ENCODE data around the gene BTRC. TPM values are rescaled to one million over a fixed set of nuclear protein-coding genes. Genes with fewer than 3 reads are reported as not detected.

BTRC gene
- total RNA-seq, 1 experiment from 2014 or later, result 22.4 TPM

GRCh38 chr10:101492205-101492604, 138.2 kb downstream of the BTRC start:
- no peak overlapping the region for H3K4me3 Mint-ChIP-seq
- ChIA-PET CTCF (interaction anchor here (0.8 kb wide), 1 partner anchor 48 kb away, joined by 3 read pairs; no protein-coding TSS in a partner anchor), POLR2A (no interaction called here)
- no peaks in the 10 kb centered on the region for H3K27me3 Mint-ChIP-seq (ENCODE audit: low read depth)
- DNase-seq (ENCODE audit: low spot score), result no peak
- H3K4me1 Mint-ChIP-seq, result peaks cover 48% of the 10 kb centered on the region
- H3K36me3 Mint-ChIP-seq, result no peaks in the 10 kb centered on the region
- H3K27ac Mint-ChIP-seq, result no peak overlapping the region
- H3K9me3 Mint-ChIP-seq, result no peaks in the 10 kb centered on the region
- TF ChIP-seq ZSCAN18 (CRISPR knock-in tag; IDR thresholded peaks at IDR 0.05) (no peak), ZNF263 (CRISPR knock-in tag; IDR thresholded peaks at IDR 0.05; ENCODE audit: low read depth) (no peak), ZNF121 (CRISPR knock-in tag; IDR thresholded peaks at IDR 0.05) (no peak), ZNF317 (CRISPR knock-in tag; IDR thresholded peaks at IDR 0.05; ENCODE audit: borderline replicate concordance, low read depth) (no peak), ZNF671 (CRISPR knock-in tag; IDR thresholded peaks at IDR 0.05) (no peak), ZNF281 (CRISPR knock-in tag; IDR thresholded peaks at IDR 0.05) (no peak), USF2 (CRISPR knock-in tag; IDR thresholded peaks at IDR 0.05) (no peak), ZNF396 (CRISPR knock-in tag; IDR thresholded peaks at IDR 0.05; ENCODE audit: borderline replicate concordance) (no peak), PREB (CRISPR knock-in tag; IDR thresholded peaks at IDR 0.05; ENCODE audit: borderline replicate concordance) (no peak)
- ATAC-seq, result no peak

- ATAC-seq, result no peak
- no peak for TF ChIP-seq NR1H2 (CRISPR knock-in tag; IDR thresholded peaks at IDR 0.05)
- TF ChIP-seq CREM (CRISPR knock-in tag; IDR thresholded peaks at IDR 0.05), result no peak
- no peak for TF ChIP-seq ZNF416 (CRISPR knock-in tag; IDR thresholded peaks at IDR 0.05)
- no peak for TF ChIP-seq NR2C2 (CRISPR knock-in tag; IDR thresholded peaks at IDR 0.05)
- no peak for TF ChIP-seq ZNF219 (CRISPR knock-in tag; IDR thresholded peaks at IDR 0.05; ENCODE audit: borderline replicate concordance)
- TF ChIP-seq ZNF263 (CRISPR knock-in tag; IDR thresholded peaks at IDR 0.05; ENCODE audit: low read depth), result no peak
- TF ChIP-seq JAZF1 (CRISPR knock-in tag; IDR thresholded peaks at IDR 0.05), result no peak
- TF ChIP-seq ERG (CRISPR knock-in tag; IDR thresholded peaks at IDR 0.05), result no peak
- no peak for TF ChIP-seq NR3C1 (CRISPR knock-in tag; conservative IDR thresholded peaks at IDR 0.05; ENCODE audit: low read depth)
- no peak for TF ChIP-seq ARID4B (CRISPR knock-in tag; IDR thresholded peaks at IDR 0.05; ENCODE audit: borderline replicate concordance)
- TF ChIP-seq USF1 (CRISPR knock-in tag; IDR thresholded peaks at IDR 0.05), result no peak
- no peak for TF ChIP-seq GTF2I (CRISPR knock-in tag; conservative IDR thresholded peaks at IDR 0.05)
- no peak for TF ChIP-seq ZNF317 (CRISPR knock-in tag; IDR thresholded peaks at IDR 0.05; ENCODE audit: borderline replicate concordance, low read depth)
- TF ChIP-seq IRF2 (CRISPR knock-in tag; IDR thresholded peaks at IDR 0.05; ENCODE audit: borderline replicate concordance, low read depth), result no peak
- Mint-ChIP-seq H3K27ac (no peak overlapping the region), H3K4me3 (no peak overlapping the region), H3K27me3 (ENCODE audit: low read depth) (no peaks in the 10 kb centered on the region), H3K4me1 (peaks cover 44% of the 10 kb centered on the region), H3K36me3 (no peaks in the 10 kb centered on the region), H3K9me3 (no peaks in the 10 kb centered on the region)
- no peak for DNase-seq (ENCODE audit: low spot score)
- ChIA-PET CTCF (interaction anchor here (1.9 kb wide), 1 partner anchor 26 kb away, joined by 13 read pairs; no protein-coding TSS in a partner anchor), POLR2A (interaction anchor here (0.6 kb wide), 1 partner anchor 478 kb away, joined by 5 read pairs; no protein-coding TSS in a partner anchor)
Observed at GRCh38 chr10:101492814-101493213, 138.8 kb downstream of the BTRC start.
